ENCODE results near the gene GTSF1L.
"Not testable (repeated sequence)": the region's sequence is repeated elsewhere in the genome, so short reads cannot be mapped to it uniquely, and the experiment has no call there.

Gene GTSF1L

DNA sequence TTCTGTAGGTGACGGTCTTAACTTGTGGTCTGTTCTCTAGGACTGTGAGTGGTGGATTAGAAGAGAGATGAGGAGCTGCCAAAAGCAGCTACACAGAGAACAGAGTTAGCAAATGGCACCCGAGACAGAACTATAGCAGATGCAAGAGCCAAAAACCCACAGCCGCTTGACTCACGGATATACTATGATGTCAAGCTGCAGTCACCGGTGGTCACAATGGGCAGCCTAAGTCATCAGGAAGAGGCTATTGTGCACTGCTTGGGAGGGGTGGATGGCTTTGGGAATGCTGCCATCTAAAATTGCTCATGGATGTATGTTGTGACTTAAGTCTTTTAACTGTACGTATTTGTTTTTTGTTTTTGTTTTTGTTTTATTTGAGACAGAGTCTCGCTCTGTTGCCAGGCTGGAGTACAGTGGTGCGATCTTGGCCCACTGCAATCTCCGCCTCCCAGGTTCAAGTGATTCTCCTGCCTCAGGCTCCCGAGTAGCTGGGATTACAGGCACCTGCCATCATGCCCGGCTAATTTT, at the start of gene GTSF1L:
TSS of gene GTSF1L (minus strand) at position 192 of the 528 bp plus-strand sequence. CDS start 308 bp downstream, outside the sequence.
- no peak for DNase-seq (ENCODE audit: low read depth)

- DNase-seq (ENCODE audit: low read depth) = no peak
Measured at GRCh38 chr20:43774754-43775153, 48.0 kb upstream of the GTSF1L start.

DNA sequence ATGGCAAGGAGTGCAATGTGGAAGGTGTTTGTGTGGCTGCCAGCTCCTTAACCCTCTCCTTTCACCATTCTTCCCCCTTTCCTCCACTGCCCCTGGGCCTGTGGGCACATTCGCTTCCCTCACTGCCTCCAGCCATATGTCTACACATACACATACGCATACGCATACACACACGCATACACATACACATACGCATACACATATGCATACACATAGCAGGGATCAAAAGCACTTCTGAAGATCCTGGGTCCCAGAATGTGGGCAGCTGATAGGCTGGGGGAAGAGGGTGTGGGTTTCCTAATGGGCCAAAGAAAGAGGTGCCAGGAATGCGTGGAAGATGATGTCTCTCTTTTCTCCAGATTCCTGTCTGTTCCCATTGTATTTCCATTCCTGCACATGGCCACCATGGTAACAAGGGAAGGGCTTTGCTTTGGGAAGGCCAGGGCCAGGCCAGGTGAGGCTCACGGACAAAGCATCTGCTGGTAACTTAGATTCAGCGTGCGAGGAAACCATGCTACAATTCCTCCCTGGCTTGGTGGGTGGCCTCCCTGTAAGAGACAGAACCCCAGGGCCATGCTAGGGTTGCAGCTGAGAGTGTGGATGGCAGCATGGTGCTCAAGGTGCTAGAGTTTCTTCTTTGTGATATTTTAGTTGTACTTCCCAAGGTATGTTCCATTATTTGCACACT, 44.8 kb upstream of the GTSF1L start:
- no peak for DNase-seq (ENCODE audit: low read depth)

DNA sequence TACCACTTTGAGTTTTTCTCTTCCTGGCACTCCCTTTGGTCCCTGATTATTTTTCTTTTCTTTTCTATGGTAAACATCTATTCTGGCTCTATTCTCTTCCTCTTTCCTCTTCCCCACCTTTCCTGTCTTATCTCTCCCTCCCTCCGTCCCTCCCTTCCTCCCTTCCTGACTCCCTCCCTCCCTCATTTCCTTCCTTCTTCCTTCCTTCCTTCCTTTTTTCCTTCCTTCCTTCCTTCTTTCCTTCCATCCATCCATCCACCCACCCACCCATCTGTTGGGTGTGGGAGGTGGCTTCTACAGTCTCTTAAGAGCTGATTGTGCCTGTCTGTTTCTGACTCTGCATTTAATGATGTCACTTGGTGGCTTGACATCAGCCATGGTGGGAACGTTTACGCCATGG, 43.5 kb upstream of the GTSF1L start:
- DNase-seq (ENCODE audit: low read depth) = no peak

GRCh38 chr20:43767686-43768474, 41.1 kb upstream of the GTSF1L start:
- DNase-seq (ENCODE audit: low read depth) = no peak

DNA sequence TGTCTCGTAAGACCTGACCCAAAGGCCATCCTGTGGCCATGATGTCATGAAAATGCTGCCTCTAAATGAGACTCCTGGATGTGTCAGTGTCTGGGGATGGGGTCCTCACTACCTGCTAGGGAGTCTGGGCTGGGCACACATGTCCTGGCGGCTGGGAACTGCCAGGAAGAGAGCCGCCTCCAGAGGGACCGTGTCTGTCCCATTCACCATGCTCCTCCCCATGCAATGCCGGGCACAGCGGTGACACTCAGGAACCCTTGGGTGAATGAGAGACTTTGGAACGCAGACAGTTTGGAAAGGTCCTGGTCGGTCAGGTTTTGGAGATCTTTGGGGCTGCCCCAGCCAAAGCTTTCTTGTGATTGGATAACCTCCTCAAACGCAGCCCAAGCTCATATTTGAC, 40.1 kb upstream of the GTSF1L start:
- DNase-seq (ENCODE audit: low read depth) = no peak

- no peak for DNase-seq (ENCODE audit: low read depth)
Measured at GRCh38 chr20:43766385-43766784, 39.6 kb upstream of the GTSF1L start.

GRCh38 chr20:43765916-43766315, 39.1 kb upstream of the GTSF1L start:
- no peak for DNase-seq (ENCODE audit: low read depth)

- no peak for DNase-seq (ENCODE audit: low read depth)
Measured at GRCh38 chr20:43762911-43763310, 36.1 kb upstream of the GTSF1L start.

- no peak for DNase-seq (ENCODE audit: low read depth)
Measured at GRCh38 chr20:43761386-43762340, 34.9 kb upstream of the GTSF1L start.

DNA sequence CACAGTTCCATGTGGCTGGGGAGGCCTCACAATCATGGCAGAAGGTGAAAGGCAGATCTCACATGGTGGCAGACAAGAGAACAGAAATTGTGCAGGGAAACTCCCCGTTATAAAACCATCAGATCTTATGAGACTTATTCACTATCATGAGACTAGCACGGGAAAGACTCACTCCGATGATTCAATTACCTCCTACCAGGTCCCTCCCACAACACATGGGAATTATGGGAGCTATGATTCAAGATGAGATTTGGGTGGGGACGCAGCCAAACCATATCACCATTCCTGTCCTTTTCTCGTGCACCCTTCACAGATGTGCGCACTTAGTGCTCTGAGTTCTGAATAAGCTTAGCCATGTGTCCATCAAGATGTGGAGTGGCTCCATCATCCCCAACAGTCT, 31.1 kb upstream of the GTSF1L start:
- DNase-seq (ENCODE audit: low read depth) = not testable (repeated sequence)

DNA sequence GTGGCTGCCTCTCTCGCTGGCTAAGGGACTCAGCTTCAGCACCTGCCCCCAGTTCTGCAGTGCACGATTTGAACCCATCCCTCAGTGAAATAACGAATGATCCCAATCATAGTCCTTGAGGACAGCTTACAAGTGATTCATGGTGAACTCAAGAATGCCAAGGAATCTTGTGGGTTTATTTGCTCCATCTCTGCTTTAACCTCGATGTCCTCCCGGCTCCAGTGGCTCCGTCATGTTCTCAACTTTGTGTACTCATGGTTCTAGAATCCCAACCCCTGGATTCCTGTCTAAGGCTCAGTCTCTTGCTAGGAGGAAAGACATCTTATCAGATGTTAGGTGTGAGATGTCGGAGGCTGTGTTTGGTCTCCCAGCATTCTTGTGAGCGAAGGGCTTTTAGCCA, 29.0 kb upstream of the GTSF1L start:
- DNase-seq (ENCODE audit: low read depth) = no peak

- DNase-seq (ENCODE audit: low read depth) = no peak
Measured at GRCh38 chr20:43755390-43755789, 28.6 kb upstream of the GTSF1L start.

DNA sequence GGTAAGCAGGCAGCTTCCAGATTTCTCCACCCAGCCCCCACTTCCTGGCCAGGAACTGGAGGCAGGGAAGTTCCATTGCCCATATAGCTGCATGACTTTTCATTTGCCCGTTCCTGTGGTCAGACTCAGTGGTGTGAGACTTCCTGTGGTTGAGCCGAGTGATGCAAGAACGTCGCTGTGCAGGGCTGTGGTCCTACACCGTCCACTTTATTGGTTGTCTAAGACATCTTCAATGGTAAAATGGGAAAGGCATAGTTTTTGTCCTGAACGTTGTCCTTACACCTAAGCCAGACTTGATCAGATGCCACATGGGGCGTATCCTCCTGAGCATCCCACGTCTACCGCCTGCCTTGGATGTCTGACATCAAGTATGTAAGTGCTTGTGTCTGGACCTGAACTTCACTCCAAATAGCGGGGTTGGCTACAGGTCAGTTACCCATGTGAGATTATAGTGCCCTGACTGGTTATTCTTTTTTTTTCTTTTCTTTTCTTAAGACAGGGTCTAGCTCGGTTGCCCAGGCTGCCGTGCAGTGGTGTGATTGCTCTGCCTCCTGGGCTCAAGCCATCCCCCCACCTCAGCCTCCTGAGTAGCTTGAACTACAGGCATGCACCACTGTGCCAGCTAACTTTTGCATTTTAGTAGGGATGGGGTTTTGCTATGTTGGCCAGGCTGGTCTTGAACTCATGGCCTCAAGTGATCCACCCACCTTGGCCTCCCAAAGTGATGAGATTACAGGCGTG, 25.9 kb upstream of the GTSF1L start:
- no peak for DNase-seq (ENCODE audit: low read depth)

GRCh38 chr20:43752051-43752360, 25.2 kb upstream of the GTSF1L start:
- no peak for DNase-seq (ENCODE audit: low read depth)

DNA sequence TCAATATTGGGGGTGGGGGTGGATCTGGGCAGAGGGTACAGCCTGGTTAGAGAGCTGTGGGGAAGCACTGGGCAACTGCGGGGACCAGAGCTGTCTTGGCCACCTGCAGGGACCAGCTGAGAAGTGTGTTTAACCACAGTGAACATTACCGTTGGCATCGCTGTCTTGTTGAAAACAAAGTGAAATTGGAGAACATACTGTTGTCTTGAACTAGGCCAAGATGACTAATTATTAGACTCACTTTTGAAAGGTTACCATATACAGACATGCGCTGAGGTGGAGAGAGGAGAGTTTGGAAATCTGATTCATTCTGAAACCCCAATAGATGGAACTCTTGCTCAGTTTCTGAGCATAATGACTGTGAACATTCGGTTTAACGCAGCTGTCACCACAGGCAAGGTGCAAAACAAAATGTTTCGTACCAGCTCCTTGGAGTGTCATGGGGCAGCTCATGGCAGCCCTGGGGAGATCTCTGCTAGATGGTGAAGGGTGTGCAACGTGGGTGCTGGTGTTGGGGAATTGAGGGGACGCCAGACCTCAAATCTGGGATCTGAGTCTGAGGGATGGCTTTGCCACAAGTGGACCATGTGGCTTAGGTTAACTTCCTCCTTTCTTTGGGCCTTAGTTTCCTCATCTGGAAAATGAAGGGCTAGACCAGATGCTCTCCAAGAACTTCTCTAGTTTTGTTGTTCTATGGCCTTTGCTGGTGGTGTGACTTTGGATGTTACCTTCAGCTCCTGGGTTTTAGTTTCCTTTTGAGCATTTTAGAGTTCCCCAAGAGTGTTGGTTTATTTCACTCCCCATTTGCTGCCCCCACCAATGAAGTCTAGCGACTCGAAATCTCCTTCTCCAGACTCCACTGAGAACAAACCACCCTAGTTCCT, 24.6 kb upstream of the GTSF1L start:
- DNase-seq (ENCODE audit: low read depth) = no peak

GRCh38 chr20:43750774-43751166, 24.0 kb upstream of the GTSF1L start:
- DNase-seq (ENCODE audit: low read depth) = no peak

DNA sequence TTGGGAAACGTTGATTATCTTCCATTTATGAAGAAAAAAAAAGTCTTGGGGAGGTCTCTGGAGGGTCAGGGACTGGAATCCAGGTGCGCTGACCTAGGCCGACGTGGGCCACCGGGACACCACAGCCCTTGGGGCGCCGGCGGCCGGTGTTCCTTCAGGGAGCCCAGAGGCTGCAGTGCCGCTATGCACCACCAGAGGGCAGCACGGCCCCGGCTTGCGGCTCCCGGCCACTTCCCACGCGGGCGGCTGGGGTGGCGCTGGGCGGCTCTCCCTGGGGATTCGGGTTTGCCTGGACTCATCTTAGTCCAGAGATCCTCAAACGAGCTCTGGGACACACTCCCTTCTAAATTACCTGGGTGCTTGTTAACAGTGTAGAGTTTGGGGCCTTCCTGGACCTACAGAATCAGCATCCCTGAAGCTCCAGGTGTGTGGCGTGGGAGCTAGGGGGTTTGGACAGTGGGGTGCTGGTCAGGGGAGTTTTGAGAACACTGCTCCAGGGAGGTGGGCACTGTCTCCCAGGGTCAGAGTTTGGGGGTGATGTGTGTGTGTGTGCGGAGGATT, 23.0 kb upstream of the GTSF1L start:
- peak; percentile 79 for DNase-seq (ENCODE audit: low read depth)

DNA sequence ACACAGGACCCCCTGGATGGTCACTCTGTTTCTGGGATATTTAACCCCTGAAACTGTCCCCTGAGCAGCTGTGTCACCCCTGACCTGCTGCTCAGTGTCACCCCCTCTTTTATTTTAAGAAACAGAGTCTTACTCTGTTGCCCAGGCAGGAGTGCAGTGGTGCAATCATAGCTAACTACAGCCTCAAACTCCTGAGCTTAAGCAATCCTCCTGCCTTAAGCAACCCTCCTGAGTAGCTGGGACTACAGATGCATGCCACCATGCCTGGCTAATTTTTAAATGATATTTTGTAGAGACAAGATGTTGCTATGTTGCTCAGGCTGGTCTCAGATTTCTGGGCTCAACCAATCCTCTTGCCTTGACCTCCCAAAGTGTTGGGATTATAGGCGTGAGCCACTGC, 21.5 kb upstream of the GTSF1L start:
- DNase-seq (ENCODE audit: low read depth) = no peak
